RCC 7860 (cell line): ENCODE measurements around the gene NARF.
"Not testable (repeated sequence)": the region's sequence is repeated elsewhere in the genome, so short reads cannot be mapped to it uniquely, and the experiment has no call there.

ENCODE experiments used
- DNase-seq: peaks from one replicate; pipeline ENCODE4 v3.0.0-alpha.2; 2015; ENCODE audit warnings: low spot score
- FAIRE-seq: peaks from 2 replicates; lab custom pipeline; 2012; peaks lifted over from hg19 to GRCh38; lab: Jason Lieb, UNC

NARF gene

DNA sequence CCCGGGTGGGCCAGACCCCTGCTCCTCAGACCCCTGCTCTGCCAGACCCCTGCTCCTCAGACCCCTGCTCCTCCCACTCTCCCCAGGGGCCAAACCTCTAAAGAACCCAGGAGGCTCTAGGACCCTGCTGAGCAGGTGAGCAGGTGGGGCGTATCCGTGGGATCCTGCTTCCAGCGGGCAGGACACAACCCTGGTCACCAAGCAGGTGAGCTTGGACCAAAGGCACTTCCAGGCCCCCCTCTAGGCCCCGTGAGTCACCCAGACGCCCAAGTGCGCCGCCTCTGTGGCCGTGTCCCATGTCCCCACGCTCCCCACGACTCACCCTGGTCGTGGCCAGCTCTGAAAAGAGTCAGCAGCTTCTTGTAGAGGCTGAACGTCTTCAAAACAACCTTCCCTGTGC lies 13.0 kb upstream of the NARF start:
- DNase-seq (no peak), FAIRE-seq (no peak)

GRCh38 chr17:82446124-82446523 lies 12.4 kb upstream of the NARF start:
- DNase-seq (no peak), FAIRE-seq (no peak)

DNA sequence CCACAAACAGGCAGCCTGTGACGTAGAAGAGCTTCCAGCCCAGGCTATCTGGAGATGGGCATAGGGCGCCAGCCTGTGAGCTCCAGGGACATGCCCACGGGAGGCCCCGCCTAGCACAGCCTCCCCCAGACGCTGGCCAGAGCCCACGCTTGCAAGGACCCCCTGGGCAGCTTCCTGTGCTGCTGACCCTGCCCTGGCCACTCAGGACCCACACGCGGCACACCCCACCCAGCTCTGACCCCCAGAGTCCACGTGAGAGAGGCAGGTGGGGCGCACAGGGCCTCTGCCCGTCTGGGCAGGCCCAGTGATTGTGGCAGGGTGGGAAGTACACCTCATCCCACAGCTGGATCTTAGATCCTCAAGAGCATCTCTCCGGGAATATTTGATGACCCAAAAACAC lies 11.9 kb upstream of the NARF start:
- DNase-seq = no peak
- no peak for FAIRE-seq

DNA sequence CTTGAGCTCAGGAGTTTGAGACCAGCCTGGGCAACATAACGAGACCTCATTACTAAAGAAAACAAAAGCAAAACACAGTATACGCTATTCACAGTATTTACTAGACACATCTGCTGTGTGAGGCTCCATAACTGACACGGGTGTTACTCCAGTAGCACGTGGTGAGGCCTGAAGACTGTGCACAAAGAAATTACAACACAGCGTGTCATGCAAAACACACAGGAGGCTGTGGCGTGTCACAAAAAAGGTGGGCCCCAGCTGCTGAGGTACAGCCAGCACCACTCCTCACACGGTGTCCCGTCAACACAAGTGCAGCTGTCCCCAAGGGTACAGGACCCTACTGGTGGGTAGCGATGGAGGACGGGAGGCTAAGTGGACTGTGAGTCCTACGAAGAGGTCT lies 10.7 kb upstream of the NARF start:
- FAIRE-seq (no peak), DNase-seq (no peak)

DNA sequence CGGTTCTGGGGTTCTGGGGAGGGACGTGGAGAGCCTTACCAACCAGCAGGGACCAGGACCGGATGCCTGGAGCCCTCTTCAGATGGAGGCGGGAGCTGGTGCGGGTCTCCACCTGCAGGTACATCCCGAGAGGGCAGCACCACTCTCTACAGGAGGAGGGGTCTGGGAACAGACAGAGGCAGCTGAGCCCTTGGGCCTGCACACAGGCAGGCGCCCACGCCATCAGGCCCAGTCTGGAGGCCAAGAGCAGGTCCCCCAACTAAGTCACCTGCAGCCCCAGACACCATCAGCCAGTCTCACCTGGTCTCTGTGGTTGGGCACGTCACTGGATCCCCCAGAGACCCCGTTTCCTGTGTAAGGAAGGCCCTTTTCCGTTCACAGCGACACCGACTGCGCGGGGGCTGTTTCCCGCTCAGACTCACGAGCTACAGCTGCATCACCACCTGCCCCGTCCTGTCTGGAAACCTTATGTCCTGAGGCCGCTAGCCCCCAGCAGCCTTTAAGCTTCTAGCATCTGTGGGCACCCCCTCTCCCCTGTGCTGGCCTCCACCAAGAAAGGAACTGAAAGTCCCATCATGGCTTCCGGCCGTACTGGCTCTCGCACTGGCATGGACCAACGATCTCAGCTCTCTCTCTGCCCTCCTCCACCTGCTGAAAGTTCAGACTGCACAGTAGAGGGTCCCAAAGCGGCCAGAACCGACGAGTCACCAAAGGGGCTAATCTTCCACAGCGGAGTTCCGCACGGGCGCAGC lies 9.2 kb upstream of the NARF start:
- no peak for FAIRE-seq
- no peak for DNase-seq

DNA sequence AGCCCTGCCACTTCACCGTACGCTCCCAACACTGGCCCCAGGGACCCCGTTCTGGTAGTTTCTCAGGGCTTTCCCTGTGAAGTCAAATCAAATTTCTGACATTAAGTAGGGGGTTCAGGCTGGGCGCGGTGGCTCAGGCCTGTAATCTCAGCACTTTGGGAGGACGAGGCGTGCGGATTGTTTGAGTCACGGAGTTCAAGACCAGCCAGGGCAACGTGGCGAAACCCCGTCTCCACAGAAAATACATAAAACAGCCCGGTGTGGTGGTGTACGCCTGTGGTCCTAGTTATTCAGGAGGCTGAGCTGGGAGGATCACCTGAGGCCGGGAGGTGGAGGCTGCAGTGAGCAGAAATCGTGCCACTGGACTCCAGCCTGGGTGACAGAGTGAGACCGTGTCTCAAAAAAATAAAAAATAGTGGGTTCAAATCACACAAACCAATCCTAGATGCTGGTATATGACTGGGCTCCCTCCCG lies 8.6 kb upstream of the NARF start:
- DNase-seq = no peak
- FAIRE-seq = no peak

DNA sequence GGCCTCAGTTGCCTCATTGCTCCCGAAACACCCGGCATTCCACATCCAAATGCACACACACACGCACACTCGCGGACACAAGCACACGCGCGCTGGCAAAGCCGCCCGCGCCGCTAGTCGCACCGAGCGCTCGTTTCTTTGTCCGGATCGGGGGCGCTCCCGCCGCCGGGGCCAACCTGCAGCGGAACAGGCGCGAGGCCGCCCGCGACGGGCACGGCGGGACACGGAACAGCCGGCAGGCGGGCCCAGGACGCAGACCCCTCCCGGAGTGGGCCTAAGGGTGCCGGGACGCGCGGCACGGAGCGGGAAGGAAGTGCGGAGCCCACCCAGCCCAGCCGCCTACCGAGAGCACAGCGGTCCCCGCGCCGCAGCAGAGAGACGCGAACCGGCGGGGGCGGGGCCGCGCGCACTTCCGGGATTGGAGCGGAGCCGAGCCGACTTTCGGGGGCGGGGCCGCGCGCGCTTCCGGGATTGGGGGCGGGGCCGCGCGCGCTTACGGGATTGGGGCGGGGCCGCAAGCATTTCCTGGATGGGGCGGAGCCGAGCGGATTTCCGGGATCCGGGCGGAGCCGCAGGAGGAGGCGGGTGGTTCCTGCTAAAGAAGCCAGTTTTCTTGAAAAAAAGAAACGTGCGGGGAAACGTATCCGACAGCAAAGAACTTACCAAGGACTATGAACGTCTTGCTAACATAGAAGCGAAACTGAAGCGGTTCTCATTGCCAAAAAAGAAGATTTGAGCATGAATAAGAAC lies 8.0 kb upstream of the NARF start, which contains the start of gene CYBC1:
Gene CYBC1, minus strand, starts transcription at position 396 of the 750 bp plus-strand sequence. CDS start 1,498 bp downstream, outside the sequence.
- DNase-seq (peak; percentile 71), FAIRE-seq (no peak)

- no peak for DNase-seq
- no peak for FAIRE-seq
These were observed 6.4 kb upstream of the NARF start for GRCh38 chr17:82452162-82452561.

DNA sequence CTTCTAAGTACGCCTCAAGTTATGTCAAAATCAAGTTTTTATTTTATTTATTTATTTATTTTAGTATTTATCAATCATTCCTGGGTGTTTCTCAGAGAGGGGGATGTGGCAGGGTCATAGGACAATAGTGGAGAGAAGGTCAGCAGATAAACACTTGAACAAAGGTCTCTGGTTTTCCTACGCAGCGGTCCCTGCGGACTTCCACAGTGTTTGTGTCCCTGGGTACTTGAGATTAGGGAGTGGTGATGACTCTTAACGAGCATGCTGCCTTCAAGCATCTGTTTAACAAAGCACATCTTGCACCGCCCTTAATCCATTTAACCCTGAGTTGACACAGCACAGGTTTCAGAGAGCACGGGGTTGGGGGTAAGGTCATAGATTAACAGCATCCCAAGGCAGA lies 5.4 kb upstream of the NARF start:
- DNase-seq, FAIRE-seq: not testable (repeated sequence)

GRCh38 chr17:82453706-82454105 lies 4.8 kb upstream of the NARF start:
- not testable (repeated sequence) for FAIRE-seq, DNase-seq

- FAIRE-seq = no peak
- DNase-seq = no peak
These were observed 1.2 kb upstream of the NARF start for GRCh38 chr17:82457073-82457928.

DNA sequence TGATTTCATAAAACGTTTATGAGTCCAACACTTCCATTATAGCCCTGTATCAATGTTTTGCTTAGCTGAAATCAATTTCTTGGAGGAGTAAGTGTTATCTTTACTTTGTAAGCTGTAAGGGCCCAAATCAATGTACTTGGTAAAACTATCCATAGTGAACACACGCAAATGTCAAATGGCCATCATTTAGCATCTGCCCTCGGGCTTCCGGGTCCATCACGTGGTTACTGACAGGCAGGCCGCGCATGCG lies 687 bp upstream of the NARF start:
- FAIRE-seq (no peak), DNase-seq (no peak)

DNA sequence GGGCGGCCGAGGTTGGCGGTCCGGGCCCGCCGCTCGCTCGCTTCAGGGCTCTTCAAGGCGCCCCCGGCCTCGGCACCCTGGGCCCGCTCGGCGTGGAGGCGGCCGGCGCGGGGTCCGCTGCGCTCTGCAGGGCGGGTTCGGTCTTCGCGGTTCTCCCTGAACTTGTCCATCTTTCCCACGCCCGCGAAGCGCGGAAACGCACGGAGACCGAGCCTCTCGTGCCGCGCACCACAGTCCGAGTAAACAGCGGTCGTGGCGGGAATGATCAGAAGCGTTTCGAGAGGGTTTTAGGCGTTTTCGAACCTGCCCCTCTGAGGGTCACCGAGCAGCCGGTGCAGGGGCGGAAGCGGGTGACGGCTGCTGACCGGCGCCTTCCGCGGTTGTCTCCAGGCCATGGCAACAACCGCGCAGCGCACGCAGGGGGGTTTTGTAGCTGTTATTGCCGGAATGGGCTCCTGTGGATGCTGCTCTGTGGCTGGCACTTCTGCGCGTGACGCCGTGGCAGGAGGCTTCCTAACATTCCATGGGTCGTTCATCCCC lies 414 bp downstream of the NARF start:
- FAIRE-seq (no peak), DNase-seq (peak; percentile 7)

GRCh38 chr17:82459936-82460335 lies 1.4 kb downstream of the NARF start:
- FAIRE-seq, DNase-seq: not testable (repeated sequence)

GRCh38 chr17:82461827-82462524 lies 3.4 kb downstream of the NARF start:
- FAIRE-seq = no peak
- no peak for DNase-seq

DNA sequence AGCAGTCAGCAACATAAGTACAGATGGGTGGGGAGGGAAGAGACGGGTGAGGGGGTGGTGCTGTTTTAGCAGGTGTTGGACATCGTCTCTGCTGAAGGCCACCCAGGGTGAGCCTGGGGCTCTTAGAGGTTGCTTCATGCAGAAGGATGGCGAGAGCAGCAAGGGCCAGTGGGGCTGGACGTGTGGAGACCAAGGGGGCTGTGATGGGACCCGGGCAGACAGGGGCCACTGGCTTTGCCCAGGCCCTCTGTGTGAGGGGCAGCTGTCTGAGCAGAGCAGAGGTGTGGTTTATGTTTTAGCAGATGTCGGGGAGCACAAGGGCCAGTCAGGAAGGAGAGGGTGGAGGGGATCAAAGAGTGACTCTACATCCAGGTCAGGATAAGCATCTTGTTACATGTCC lies 4.8 kb downstream of the NARF start:
- DNase-seq (no peak), FAIRE-seq (no peak)

- DNase-seq (no peak), FAIRE-seq (no peak)
These were observed 5.5 kb downstream of the NARF start for GRCh38 chr17:82463925-82464566.

- FAIRE-seq = no peak
- no peak for DNase-seq
These were observed 6.0 kb downstream of the NARF start for GRCh38 chr17:82464567-82464929.

DNA sequence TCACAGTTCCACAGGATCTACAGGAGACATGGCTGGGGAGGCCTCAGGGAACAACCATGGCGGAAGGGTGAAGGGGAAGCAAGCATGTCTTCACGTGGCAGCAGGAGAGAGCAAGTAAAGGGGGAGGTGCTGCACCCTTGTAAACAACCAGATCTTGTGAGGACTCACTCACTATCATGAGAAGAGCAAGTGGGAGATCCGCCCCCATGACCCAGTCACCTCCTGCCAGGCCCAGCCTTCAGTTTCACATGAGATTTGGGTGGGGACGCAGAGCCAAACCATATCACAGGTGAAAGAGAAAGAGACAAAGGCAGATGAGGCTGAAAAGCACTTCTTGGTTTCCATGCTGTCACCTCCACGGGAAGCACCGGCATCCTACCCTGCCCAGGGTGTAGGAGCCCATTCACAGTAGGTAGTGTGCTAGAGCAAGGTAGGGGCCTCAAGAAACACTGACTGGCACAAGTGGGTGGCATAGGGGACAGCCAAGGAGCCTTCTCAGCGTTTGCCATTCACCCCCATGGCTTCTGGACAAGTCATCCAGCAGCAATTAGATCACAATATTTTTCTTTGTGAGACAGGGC lies 6.6 kb downstream of the NARF start:
- DNase-seq (no peak), FAIRE-seq (no peak)

GRCh38 chr17:82468692-82469091 lies 10.2 kb downstream of the NARF start:
- FAIRE-seq = no peak

More at GRCh38 chr17:82468692-82469091, 10.2 kb downstream of the NARF start:
- no peak for DNase-seq
